Measurements from ENCODE around the gene ARHGAP15. TPM values are rescaled to one million over a fixed set of nuclear protein-coding genes. Genes with fewer than 3 reads are reported as not detected.

The ARHGAP15 gene
- total RNA-seq, 2 donors from 2014 or later: 11.0 to 11.8 TPM

- DNase-seq (ENCODE audit: low spot score) (no peak), ATAC-seq (ENCODE audit: insufficient number of reproducible peaks, low FRiP score, low read depth) (no peak)
- Histone ChIP-seq H3K36me3 (no peaks in the 10 kb centered on the region), H3K27ac (no peak overlapping the region), H3K27me3 (replicated peaks; ENCODE audit: insufficient read depth) (no peaks in the 10 kb centered on the region), H3K4me1 (ENCODE audit: control insufficient read depth in 1 of 2, low read depth in 2 of 2) (no peaks in the 10 kb centered on the region), H3K9me3 (no peaks in the 10 kb centered on the region), H3K4me3 (no peak overlapping the region)
- no peak for TF ChIP-seq CTCF (IDR thresholded peaks at IDR 0.05)
Observed at GRCh38 chr2:143796051-143796450, 666.8 kb downstream of the ARHGAP15 start.

GRCh38 chr2:143801561-143801960 lies 672.3 kb downstream of the ARHGAP15 start:
- TF ChIP-seq CTCF (IDR thresholded peaks at IDR 0.05): no peak

GRCh38 chr2:143802242-143802641 lies 673.0 kb downstream of the ARHGAP15 start:
- Histone ChIP-seq H3K4me3 (no peak overlapping the region), H3K36me3 (no peaks in the 10 kb centered on the region), H3K9me3 (no peaks in the 10 kb centered on the region), H3K27ac (no peak overlapping the region), H3K27me3 (replicated peaks; ENCODE audit: insufficient read depth) (no peaks in the 10 kb centered on the region), H3K4me1 (ENCODE audit: control insufficient read depth in 1 of 2, low read depth in 2 of 2) (peaks cover 0 to 20% of the 10 kb centered on the region in 2 donors)
- DNase-seq (ENCODE audit: low spot score) (no peak), ATAC-seq (ENCODE audit: insufficient number of reproducible peaks, low FRiP score, low read depth) (no peak)
- TF ChIP-seq CTCF (IDR thresholded peaks at IDR 0.05): no peak

More at GRCh38 chr2:143801561-143801960, 672.3 kb downstream of the ARHGAP15 start:
- H3K4me3 ChIP-seq: no peak overlapping the region
- H3K36me3 ChIP-seq: no peaks in the 10 kb centered on the region
- no peak overlapping the region for H3K27ac ChIP-seq
- ATAC-seq (ENCODE audit: insufficient number of reproducible peaks, low FRiP score, low read depth): no peak
- peaks cover 0 to 20% of the 10 kb centered on the region in 2 donors for H3K4me1 ChIP-seq (ENCODE audit: control insufficient read depth in 1 of 2, low read depth in 2 of 2)
- H3K27me3 ChIP-seq (replicated peaks; ENCODE audit: insufficient read depth): no peaks in the 10 kb centered on the region
- no peaks in the 10 kb centered on the region for H3K9me3 ChIP-seq
- no peak for DNase-seq (ENCODE audit: low spot score)

GRCh38 chr2:143802871-143803650 lies 673.8 kb downstream of the ARHGAP15 start:
- Histone ChIP-seq H3K4me1 (ENCODE audit: control insufficient read depth in 1 of 2, low read depth in 2 of 2) (peaks cover 0 to 20% of the 10 kb centered on the region in 2 donors), H3K27me3 (replicated peaks; ENCODE audit: insufficient read depth) (no peaks in the 10 kb centered on the region), H3K4me3 (no peak overlapping the region), H3K36me3 (no peaks in the 10 kb centered on the region), H3K27ac (no peak overlapping the region), H3K9me3 (no peaks in the 10 kb centered on the region)
- DNase-seq (ENCODE audit: low spot score) (no peak), ATAC-seq (ENCODE audit: insufficient number of reproducible peaks, low FRiP score, low read depth) (no peak)
- TF ChIP-seq CTCF (IDR thresholded peaks at IDR 0.05): no peak

- Histone ChIP-seq H3K36me3 (no peaks in the 10 kb centered on the region), H3K4me1 (ENCODE audit: control insufficient read depth in 1 of 2, low read depth in 2 of 2) (peaks cover 0 to 20% of the 10 kb centered on the region in 2 donors), H3K4me3 (no peak overlapping the region), H3K27me3 (replicated peaks; ENCODE audit: insufficient read depth) (no peaks in the 10 kb centered on the region), H3K27ac (no peak overlapping the region), H3K9me3 (no peaks in the 10 kb centered on the region)
- DNase-seq (ENCODE audit: low spot score): no peak
- no peak for ATAC-seq (ENCODE audit: insufficient number of reproducible peaks, low FRiP score, low read depth)
- no peak for TF ChIP-seq CTCF (IDR thresholded peaks at IDR 0.05)
Observed at GRCh38 chr2:143803936-143804335, 674.7 kb downstream of the ARHGAP15 start.

Data from thoracic aorta (tissue), 2 donors.